Ramos (cell line): ENCODE measurements around the gene TMEM272.

Experiments used
- in situ Hi-C: fragments of 300-500 bp; cut with MboI; formaldehyde crosslinking; loops from one replicate; pipeline ENCODE4 v1.14.3; 2022; ENCODE audit warnings: low sequenced_read_pairs; ENCODE audit not compliant: unreplicated experiment

Gene TMEM272

GRCh38 chr13:51827254-51827653 lies 17.7 kb downstream of the TMEM272 start:
- in situ Hi-C loops, result loop anchor here (10.0 kb wide), 1 partner anchor 628 kb away; the partner anchor contains the start of genes CKAP2 and VPS36

- in situ Hi-C loops, result loop anchor here (10.0 kb wide), 1 partner anchor 628 kb away; the partner anchor contains the start of genes CKAP2 and VPS36
Observed at GRCh38 chr13:51826606-51827005, 18.4 kb downstream of the TMEM272 start.

GRCh38 chr13:51825681-51826254 lies 19.2 kb downstream of the TMEM272 start:
- in situ Hi-C loops, result loop anchor here (10.0 kb wide), 1 partner anchor 629 kb away; the partner anchor contains the start of genes CKAP2 and VPS36

- in situ Hi-C loops, result loop anchor here (10.0 kb wide), 1 partner anchor 630 kb away; the partner anchor contains the start of genes CKAP2 and VPS36
Observed at GRCh38 chr13:51825165-51825592, 19.8 kb downstream of the TMEM272 start.

GRCh38 chr13:51824712-51825111 lies 20.3 kb downstream of the TMEM272 start:
- in situ Hi-C loops, result loop anchor here (10.0 kb wide), 1 partner anchor 630 kb away; the partner anchor contains the start of genes CKAP2 and VPS36

GRCh38 chr13:51823863-51824262 lies 21.1 kb downstream of the TMEM272 start:
- in situ Hi-C loops, result loop anchor here (10.0 kb wide), 1 partner anchor 631 kb away; the partner anchor contains the start of genes CKAP2 and VPS36

- in situ Hi-C loops, result loop anchor here (10.0 kb wide), 1 partner anchor 631 kb away; the partner anchor contains the start of genes CKAP2 and VPS36
Observed at GRCh38 chr13:51823359-51823758, 21.6 kb downstream of the TMEM272 start.

- in situ Hi-C loops, result loop anchor here (10.0 kb wide), 1 partner anchor 633 kb away; the partner anchor contains the start of genes CKAP2 and VPS36
Observed at GRCh38 chr13:51822106-51822815, 22.7 kb downstream of the TMEM272 start.

GRCh38 chr13:51821606-51822005 lies 23.4 kb downstream of the TMEM272 start:
- in situ Hi-C loops, result loop anchor here (10.0 kb wide), 1 partner anchor 633 kb away; the partner anchor contains the start of genes CKAP2 and VPS36

GRCh38 chr13:51820016-51820597 lies 24.9 kb downstream of the TMEM272 start:
- in situ Hi-C loops, result loop anchor here (10.0 kb wide), 1 partner anchor 635 kb away; the partner anchor contains the start of genes CKAP2 and VPS36

GRCh38 chr13:51819544-51819943 lies 25.4 kb downstream of the TMEM272 start:
- in situ Hi-C loops, result no loop called here

- in situ Hi-C loops, result no loop called here
Observed at GRCh38 chr13:51818781-51819511, 26.0 kb downstream of the TMEM272 start.

GRCh38 chr13:51818276-51818675 lies 26.7 kb downstream of the TMEM272 start:
- in situ Hi-C loops, result no loop called here

GRCh38 chr13:51817717-51818116 lies 27.3 kb downstream of the TMEM272 start:
- in situ Hi-C loops, result no loop called here

- in situ Hi-C loops, result no loop called here
Observed at GRCh38 chr13:51816604-51817249, 28.2 kb downstream of the TMEM272 start.

- in situ Hi-C loops, result no loop called here
Observed at GRCh38 chr13:51815848-51816247, 29.1 kb downstream of the TMEM272 start.

GRCh38 chr13:51814825-51815650 lies 29.9 kb downstream of the TMEM272 start:
- in situ Hi-C loops, result no loop called here

- in situ Hi-C loops, result no loop called here
Observed at GRCh38 chr13:51814071-51814470, 30.9 kb downstream of the TMEM272 start.
